Activated CD4-positive, alpha-beta T cell treated with anti-CD3 and anti-CD28 coated beads, Interleukin-2, Interleukin-4, amounts not matched to agents 100 ng/mL and 50 ng/mL, durations not matched to agents 16 hours and 8 hours (primary cell): ENCODE results near the gene SPTLC1.
"Not testable (repeated sequence)": the region's sequence is repeated elsewhere in the genome, so short reads cannot be mapped to it uniquely, and the experiment has no call there.

ENCODE experiments used
- DNase-seq: peaks from one replicate; pipeline ENCODE4 v3.0.0-alpha.2; 2020; ENCODE audit warnings: low spot score

Gene SPTLC1

DNA sequence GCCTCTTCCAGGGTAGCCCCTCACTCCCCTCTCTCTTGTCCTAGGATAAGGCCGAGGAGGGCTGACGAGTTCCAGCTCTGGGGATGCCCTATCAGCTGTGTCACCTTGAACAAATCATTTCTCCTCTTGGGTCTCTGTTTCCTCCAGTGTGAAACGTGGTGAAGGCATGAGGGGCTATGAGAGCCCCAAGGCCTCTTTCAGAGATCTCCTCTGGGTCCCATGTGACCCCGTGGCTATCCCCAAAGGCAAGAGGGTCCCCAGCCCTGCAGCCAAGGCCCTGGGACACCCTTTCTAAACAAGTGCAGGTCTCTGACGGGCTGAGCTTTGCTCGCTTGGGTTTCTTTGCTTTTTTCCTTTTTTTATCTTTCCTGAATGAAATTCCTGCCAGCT lies 25.5 kb upstream of the SPTLC1 start:
- DNase-seq: no peak

DNA sequence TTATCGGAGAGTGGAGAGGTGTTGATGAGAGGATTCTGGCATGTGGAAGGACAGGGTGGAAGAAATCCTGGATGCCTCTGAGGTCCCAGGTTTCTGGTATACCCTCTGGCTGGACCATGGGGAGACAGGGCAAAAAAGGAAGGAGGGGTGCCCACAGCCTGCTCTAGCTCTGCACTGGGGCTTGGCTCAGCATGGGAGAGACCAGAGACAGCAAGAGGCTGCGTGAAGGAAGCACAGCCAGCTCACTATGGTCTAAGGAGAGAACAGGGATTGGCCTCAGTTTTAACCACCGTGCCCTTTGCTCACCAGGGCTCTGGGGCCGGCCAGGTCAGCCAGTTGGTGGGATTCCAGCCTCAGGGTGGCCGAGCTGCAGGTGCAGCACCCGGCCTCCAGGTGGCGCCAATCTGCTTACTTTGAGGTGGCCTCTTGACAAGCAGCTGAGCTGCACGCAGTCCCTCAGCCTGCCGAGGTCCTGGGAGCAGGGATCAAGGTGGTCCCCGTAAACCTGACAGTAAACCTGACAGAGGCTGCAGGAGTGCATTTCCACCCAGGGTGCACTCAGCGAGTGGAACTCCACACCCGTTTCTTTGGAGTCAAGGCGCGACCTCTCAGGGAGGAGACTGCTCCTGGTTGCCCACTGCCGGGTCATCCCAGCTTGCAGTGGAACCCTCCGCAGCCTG lies 25.0 kb upstream of the SPTLC1 start:
- DNase-seq: peak; percentile 70

DNA sequence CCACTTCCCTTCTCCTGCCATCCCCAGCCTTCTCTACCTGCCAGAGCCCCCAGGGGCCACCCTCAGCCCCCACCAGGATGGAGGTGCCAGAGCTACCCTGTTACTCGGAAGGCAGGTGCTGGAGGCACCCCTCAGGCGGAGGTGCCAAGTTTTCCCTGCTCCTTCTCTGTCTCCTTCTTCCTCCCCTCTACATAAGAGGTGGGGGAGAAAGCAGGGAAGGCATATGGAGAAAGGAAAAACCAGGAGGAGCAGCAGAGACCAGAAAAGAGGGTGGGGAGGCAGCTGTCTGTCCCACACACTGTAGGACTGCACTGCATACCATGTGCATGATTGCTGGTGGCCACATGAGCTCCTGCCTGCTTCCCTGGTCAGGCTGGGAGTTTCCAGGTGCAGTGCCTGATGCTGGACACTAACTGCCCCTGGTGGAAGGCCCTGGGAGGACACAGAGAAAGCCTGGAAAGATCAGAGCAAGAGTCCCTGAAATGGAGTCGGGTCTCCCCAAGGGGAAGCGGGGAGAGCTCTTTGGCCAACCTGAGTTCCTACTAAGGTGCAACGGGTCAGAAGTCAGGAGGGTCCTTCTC lies 23.8 kb upstream of the SPTLC1 start:
- DNase-seq: not testable (repeated sequence)

DNA sequence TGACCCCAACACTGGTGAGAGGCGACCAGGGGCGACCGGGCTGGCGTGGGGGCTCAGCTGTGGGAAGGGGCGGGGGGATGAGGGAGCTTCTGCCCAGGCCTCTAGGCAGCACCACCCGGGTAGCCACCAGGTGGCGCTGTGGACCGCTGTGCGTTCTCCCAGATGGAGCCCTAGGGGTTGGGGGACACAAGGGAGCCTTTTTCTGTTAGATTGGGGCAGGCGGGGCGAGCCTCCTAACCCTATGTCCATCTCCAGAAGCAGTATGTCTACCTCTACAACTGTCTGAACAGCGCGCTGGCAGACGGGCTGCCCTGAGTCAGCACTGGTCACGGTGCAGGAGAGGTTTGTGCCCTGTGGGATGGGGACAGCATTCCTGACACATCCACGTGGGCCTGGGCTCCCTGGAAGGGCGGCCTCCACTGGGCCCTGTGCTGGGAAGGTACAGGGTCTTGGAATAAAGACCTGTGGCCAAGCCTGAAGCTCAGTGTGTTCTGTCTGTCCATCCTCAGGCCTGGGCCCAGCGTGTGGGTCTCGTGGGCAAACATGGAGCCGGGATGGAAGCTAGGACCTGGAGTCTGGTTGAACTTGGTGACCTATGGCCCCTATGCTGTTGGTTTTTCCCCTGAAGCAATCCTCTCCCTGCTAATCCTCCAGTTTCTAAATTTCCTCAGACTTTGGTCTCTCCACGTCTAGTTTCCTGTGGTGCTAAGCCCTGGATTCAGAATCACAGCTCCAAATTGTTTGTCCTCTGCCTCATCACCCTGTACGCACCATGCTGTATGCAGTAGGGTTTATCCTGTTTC lies 23.1 kb upstream of the SPTLC1 start:
- peak; percentile 75 for DNase-seq

DNA sequence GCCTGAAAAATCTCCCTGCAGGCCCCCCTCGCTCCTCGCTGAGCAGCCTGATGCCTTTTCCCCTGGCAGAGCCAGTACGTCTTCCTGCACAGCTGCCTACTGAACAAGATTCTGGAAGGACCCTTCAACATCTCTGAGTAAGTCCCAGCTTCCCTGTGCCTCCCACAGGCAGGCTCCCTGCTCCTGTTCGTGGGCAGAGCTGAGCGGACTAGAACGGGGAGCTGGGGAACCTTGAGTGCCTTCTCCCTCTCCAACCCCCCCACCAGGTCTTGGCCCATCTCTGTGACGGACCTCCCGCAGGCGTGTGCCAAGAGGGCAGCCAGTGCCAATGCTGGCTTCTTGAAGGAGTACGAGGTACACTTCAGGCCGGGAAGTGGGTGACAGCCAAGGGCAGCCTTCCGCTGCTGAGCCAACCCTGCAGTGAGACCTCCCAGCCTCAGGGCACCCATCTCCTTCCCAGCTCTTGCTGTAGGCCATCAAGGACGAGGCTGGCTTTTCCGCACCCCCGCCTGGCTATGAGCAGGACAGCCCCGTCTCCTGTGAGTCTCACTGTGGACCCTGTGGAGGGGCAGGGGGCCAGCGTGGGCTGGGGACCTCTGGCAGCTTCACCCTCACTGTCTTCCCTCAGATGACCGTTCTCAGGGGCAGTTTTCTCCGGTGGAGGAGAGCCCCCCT lies 21.1 kb upstream of the SPTLC1 start:
- no peak for DNase-seq

DNA sequence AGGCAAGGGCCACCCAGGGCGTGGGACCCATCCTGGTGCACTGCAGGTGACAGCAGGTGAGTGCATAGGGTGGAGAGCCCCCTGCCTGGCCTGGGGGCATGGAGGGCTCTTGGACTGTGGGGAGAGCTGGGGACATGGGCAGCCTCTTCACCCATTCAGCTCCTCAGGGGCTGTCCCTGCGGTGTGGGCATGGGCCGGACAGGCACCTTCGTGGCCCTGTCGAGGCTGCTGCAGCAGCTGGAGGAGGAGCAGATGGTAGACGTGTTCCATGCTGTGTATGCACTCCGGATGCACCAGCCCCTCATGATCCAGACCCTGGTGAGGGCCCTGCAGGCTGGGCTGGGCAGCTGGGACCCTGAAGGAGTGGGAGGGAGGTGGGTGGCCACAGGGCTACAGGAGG lies 20.4 kb upstream of the SPTLC1 start:
- DNase-seq: no peak

DNA sequence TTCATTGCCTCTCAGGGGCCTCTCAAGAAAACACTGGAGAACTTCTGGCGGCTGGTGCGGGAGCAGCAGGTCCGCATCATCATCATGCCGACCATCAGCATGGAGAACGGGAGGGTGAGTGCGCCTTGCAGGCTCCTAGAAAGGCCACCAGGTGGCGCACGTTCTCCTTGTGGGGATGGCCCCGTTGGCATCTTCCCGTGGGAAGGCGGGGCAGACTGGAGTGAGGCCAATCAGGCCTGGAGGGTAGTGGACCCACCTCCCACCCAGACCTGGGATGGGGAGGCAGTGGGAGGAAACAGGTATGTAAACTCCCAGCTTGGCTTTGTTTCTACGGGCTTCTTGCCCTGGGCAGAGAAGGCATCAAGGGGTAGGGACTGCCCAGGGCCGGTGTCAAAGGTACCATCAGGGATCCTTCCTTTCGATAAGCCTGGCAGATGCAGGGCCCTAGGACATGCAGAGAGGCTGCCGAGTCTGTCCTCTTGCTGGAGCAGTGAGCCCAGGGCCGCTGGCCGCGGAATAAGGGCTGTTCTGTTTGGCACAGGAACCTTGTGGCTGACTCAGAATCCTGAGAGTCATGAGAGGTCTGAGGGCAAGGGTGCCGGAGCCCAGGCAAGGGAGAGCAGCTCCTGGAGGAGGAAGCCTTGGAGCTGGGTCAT lies 18.9 kb upstream of the SPTLC1 start:
- DNase-seq: peak; percentile 79

DNA sequence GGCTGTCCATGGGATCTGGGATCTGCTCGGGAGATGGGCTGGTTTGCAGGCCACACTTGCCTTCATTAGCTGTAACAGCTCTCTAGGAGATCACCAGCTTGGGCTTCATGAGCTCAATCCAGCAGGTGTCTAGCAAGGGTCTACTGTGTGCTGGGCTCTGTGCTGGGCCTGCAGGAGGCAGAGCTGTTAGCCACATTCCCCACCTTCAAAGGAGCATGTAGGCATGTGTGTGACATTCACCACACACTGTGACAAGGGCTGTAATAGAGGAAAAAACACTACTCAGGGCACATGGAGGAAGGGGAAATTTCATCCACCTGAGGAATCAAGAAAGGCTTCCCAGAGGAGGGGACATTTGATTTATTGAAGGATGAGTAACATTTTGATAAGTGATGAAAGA lies 17.7 kb upstream of the SPTLC1 start:
- DNase-seq: not testable (repeated sequence)

DNA sequence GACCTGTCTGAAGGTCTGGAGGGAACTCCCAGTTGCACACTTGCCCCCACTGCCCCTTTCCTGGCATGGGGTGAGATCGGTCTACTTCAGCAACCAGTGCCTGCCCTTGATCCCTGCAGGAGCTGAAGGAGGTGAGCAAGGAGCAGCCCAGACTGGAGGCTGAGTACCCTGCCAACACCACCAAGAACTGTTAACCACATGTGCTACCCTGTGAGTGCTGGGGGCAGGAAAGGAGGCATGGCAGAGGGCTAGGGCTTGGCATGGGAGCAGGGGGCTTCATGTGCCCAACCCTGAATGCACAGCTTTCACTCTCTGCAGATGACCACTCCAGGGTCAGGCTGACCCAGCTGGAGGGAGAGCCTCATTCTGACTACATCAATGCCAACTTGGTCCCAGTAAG lies 17.3 kb upstream of the SPTLC1 start:
- DNase-seq: no peak

DNA sequence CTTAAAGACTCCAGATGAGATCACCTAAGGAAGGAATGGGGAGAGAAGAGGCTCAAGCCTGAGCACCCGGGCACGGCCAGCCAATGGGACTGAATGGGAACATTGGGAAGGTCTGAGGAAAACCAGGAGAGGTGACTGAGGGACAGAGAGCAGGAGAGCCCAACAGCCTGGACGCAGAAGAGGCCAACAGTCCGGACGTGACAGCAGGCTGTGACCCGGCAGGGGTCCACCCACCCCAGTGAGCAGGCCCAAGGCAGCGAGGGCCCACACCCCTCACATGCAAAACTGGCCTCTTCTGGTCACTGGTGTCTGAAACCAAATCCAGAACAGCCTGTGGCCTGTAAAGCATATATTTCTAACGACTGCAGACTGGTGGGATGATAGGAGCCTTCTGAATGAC lies 7.6 kb upstream of the SPTLC1 start:
- DNase-seq: no peak

DNA sequence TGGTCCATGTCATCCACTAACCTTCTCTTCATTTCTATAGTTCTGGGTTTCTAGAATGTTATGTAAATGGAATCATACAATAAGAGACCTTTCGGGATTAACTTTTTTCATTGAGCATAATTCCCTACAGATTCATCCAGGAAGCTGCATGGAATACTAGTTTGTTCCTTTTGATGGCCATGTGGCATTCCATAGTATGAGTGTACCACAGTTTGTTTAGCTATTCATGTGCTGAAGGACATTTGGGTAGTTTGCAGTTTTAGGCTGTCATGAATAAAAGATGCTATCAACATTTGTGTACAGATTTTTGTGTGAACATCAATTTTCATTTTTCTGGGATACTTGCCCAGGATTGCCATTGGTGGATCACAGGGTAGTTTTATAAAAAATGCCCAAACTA lies 6.8 kb upstream of the SPTLC1 start:
- no peak for DNase-seq

DNA sequence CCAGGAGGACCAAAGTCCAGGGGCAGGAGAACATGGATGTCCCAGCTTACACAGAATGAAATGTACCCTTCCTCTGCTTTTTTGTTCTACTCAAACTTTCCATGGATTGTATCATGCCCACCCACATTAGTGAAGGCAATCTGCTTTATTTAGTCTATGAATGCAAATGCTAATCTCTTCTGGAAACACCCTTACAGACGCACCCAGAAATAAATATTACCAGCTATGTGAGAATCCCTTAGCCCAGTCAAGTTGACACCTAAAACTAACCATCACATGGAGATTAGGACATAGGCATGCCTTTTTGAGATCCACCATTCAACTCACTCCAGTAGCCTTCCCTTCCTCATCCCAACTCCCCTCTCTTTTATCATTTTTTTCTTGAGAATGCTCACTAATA lies 6.1 kb upstream of the SPTLC1 start:
- DNase-seq: no peak

DNA sequence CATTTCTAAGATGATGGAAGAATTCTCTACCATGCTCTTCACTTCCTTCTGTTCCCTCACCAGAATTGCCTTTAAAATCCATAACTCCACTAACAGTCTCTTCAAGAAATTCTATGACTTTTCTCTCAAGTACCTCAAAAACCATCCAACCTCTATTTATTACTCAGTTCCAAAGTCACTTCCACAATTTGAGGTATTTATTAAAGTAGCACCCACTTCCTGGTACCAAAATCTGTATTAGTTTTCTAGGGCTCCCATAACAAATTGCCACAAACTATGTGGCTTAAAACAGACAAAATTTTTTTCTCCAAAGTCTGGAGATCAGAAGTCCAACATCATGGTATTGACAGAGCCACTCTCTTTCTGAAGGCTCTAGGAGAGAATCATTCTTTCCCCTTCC lies 4.9 kb upstream of the SPTLC1 start:
- no peak for DNase-seq

DNA sequence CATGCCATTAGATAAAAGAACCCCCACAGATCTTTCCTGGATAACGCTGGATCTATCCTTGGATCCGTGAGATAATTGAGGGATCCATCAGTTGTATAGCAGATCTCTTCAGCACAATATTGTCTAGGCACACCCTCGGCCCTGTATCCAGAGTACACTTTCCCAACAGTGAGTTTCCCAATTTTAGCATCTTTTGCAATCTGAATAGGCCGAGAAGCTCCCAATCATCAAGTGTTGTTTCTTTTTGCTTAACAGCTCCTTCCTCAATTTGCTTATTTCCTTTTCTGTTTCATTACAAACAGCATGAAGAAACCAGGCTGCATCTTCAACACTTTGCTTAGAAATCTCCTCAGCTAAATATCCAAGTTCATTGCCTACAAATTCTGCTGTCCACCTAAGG lies 4.4 kb upstream of the SPTLC1 start:
- DNase-seq: no peak

DNA sequence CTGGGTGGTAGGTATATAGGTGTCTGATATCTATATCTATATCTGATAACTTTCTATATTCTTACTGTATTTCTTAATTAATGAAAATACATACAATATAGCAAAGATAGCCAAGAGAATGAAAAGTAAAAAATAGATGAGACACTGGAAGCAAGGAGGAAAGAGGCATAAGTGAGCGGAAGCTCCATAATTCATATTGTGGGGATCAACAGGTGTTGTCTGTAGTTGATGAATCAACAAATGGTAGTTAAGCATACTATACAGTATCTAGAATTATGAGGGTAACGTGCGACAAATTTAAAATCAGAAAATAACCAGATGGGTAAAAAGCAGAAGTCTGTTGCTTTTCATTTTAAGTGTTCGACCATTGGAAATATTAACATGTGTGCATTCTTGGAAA lies 7.1 kb downstream of the SPTLC1 start:
- no peak for DNase-seq

DNA sequence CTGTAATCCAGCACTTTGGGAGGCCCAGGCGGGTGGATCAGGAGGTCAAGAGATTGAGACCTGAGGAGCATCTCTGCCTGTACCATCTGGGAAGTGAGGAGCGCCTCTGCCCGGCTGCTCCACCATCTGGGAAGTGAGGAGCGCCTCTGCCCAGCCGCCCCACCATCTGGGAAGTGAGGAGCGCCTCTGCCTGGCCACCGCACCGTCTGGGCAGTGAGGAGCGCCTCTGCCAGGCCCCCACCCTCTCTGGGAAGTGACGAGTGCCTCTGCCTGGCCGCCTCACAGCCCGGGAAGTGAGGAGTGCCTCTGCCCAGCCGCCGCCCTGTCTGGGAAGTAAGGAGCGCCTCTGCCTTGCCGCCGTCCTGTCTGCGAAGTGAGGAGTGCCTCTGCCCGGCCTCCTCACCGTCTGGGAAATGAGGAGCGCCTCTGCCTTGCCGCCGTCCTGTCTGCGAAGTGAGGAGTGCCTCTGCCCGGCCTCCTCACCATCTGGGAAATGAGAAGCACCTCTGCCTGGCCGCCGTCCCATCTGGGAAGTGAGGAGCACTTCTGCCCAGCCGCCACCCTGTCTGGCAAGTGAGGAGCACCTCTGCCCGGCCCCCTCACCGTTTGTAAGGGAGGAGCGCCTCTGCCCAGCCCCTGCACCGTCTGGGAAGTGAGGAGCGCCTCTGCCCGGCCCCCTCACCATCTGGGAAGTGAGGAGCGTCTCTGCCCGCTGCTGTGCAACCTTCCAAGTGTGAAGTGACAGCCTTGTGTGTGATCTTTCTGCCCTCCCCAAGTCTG lies 9.6 kb downstream of the SPTLC1 start:
- not testable (repeated sequence) for DNase-seq

DNA sequence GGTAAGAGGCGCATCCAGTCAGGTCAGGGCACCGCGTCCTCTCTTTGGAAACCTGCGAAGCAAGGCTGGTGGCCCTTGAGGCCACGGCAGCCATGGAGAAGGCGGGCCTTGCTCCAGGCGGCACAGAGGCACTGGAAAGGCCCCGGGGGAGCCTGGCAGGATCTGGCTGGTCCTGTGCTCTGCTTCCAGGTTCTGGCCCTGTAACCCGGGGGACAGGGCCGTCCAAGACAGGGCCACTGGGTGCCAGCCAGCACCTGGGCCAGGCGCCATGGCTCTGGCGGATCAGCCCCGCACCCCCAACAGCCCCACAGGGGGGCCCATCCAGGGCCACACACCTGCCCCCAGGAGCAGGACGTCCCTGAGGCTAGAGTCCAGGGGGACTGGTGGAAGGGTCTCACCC lies 11.6 kb downstream of the SPTLC1 start:
- not testable (repeated sequence) for DNase-seq

DNA sequence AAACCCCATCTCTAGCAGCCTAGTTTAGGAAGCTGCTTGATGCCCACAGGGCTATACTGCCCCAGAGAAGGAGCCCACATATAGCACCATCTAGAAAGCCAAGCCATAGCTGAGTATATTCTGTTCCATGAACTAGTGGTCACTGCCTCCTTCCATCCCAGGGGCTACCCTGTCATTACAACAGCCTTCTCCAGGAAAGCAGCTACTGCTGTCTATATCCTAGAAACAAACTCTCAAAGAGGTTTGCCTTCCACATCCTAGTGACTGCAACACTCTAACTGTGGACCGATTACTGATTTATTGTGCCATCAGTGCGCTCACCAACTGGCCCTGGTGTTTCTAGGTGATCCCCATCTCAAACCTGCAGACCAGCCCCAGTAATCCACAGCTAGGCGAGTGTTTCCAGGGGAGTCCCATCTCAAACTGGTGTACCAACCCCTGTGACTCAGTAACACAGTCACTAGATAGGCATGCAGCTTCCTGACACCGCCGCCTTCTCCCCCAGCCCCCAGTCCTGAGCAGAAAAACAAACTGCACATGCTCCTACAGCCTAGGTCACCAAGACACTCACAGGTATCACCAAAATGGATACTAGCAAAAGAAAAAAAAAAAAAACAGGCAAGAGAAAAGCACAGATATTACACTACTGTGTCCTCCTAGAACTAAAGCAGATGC lies 14.8 kb downstream of the SPTLC1 start:
- DNase-seq: no peak

DNA sequence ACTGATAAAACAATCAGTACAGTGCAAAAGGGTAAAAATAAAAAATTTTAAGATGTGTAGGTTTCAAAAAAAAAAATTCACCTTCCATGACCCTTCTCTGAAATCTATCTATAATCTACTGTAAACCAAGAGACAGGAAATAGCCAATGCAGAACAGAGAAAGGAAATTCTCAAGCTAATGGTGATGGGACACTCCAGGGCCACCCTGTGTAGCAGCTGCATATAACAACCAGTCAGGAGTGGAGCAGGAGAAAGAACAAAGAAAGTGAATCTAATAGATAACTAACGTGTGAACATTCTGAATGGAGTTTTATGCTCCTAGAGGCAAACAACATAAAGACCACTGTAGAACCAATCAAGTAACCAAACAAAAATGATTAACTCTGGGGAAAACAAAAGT lies 16.6 kb downstream of the SPTLC1 start:
- DNase-seq: no peak

DNA sequence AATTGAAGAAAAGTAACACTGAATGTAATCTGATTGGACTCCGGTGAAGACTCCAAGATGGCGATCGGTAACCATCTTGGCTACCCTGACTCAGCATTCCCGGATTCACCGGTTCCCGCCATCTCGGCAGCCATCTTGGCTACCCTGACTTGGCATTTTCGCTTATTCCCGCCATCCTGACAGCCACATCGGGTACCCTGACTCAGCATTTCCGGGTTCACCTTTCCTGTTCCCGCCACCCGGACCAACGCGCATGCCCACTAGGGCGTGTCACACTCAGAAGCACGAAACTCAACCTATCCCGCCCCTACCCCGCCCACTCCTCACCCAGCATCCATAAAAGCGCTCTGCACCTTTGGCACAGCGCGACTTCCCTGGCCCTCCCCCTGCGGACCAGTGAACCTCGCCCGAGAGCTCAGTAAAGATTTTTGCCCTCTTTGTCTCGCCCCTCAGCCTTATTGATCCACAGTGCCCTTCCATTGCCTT lies 17.2 kb downstream of the SPTLC1 start:
- peak; percentile 74 for DNase-seq

DNA sequence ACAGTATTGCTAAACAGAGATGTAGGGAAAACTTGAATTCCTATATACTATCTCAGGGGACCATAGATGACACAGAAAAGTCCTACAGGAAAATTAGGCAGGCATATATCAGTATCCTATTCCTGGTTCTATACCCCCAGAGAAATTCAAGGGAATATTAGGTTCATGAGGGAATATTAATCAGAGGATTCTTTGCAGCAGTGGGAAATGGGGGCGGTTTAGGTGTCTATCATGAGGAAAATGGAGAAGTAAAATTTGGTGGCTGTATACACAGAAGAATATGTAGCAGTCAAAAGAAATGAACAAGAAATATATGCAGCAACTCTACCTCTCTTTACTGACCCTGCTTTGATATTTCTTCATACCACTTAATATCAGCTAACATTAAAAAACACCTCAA lies 20.0 kb downstream of the SPTLC1 start:
- DNase-seq: no peak
